Activated CD4-positive, alpha-beta T cell treated with anti-CD3 and anti-CD28 coated beads, Interleukin-2, amount 50 U/mL, for 24 hours (primary cell): ENCODE measurements around the gene TBL3.
A peak's percentile ranks its signal among the peaks of the same experiment; 100 is the strongest.

Source experiments
- DNase-seq, 2 donors: peaks; one replicate each; pipeline ENCODE4 v3.0.0-alpha.2; 2020; ENCODE audit warnings: low read depth in 1 of 2, low spot score in 1 of 2

The TBL3 gene

GRCh38 chr16:2013527-2013926 is 41.7 kb downstream of the TBL3 start:
- no peak for DNase-seq

- DNase-seq, result no peak
Measured at GRCh38 chr16:2015117-2015946, 43.5 kb downstream of the TBL3 start.

- no peak for DNase-seq
Measured at GRCh38 chr16:2015947-2016208, 44.0 kb downstream of the TBL3 start.

GRCh38 chr16:2016407-2016922 is 44.6 kb downstream of the TBL3 start:
- no peak for DNase-seq

- DNase-seq, result no peak
Measured at GRCh38 chr16:2019518-2019920, 47.7 kb downstream of the TBL3 start, which contains the start of gene NPW. Gene NPW (plus strand): TSS chr16:2019785.

GRCh38 chr16:2019921-2020831 is 48.3 kb downstream of the TBL3 start:
- DNase-seq, result no peak

- DNase-seq, result no peak
Measured at GRCh38 chr16:2022723-2023091, 50.9 kb downstream of the TBL3 start.

- peak; percentile 92 to 94 for DNase-seq
Measured at GRCh38 chr16:2023092-2024031, 51.5 kb downstream of the TBL3 start.

GRCh38 chr16:2024032-2024420 is 52.2 kb downstream of the TBL3 start:
- no peak for DNase-seq

- DNase-seq, result no peak
Measured at GRCh38 chr16:2025251-2025650, 53.4 kb downstream of the TBL3 start.

- DNase-seq, result no peak
Measured at GRCh38 chr16:2025878-2026460, 54.1 kb downstream of the TBL3 start.

- no peak for DNase-seq
Measured at GRCh38 chr16:2026461-2027023, 54.7 kb downstream of the TBL3 start, which contains the start of gene NHERF2. Gene NHERF2 (plus strand): TSS chr16:2026902. CDS start chr16:2027006, 104 bp downstream.

- DNase-seq, result no peak
Measured at GRCh38 chr16:2027024-2028010, 55.5 kb downstream of the TBL3 start.

- DNase-seq, result no peak
Measured at GRCh38 chr16:2028146-2028545, 56.3 kb downstream of the TBL3 start.

- no peak for DNase-seq
Measured at GRCh38 chr16:2028620-2029220, 56.9 kb downstream of the TBL3 start.

- DNase-seq, result no peak
Measured at GRCh38 chr16:2029350-2029749, 57.5 kb downstream of the TBL3 start.

- no peak for DNase-seq
Measured at GRCh38 chr16:2030036-2030435, 58.2 kb downstream of the TBL3 start.

- no peak for DNase-seq
Measured at GRCh38 chr16:2031081-2031577, 59.3 kb downstream of the TBL3 start.
